Measurements from ENCODE around the gene IGDCC3.

DNA sequence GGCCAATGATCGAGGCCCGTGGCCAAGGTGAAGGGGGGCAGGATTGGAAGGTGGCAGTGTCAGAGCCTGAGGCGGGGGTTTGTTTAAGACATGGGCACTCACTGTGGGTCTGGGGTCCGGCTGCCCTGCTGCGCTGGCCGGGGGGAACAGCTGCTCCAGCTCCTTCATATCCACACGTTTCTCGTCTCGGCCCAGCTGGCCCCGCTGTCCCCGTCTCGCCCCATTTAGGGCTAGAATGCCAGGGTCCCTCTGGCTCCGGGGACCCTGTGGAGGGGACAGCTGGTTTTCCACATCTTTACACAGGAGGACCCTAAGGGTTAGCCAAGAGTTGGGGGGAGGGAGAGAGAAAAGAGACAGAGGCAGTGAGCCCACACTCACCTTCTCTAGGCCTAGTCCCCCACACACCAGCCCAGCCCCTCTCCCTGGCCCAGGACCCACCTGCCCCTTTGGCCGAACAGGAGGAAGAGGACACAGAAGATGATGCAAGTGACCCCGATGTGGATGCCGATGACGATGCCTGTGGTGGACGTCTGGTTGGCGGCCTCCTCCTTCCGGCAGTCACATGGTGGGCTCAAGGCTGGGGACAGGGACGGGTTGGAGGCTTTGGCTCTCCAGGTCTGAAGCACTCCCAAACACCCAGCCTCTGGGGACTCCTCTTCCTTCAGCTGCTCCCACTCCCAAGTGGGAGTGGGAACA, 48.4 kb downstream of the IGDCC3 start:
- TF ChIP-seq, protein P1, sequence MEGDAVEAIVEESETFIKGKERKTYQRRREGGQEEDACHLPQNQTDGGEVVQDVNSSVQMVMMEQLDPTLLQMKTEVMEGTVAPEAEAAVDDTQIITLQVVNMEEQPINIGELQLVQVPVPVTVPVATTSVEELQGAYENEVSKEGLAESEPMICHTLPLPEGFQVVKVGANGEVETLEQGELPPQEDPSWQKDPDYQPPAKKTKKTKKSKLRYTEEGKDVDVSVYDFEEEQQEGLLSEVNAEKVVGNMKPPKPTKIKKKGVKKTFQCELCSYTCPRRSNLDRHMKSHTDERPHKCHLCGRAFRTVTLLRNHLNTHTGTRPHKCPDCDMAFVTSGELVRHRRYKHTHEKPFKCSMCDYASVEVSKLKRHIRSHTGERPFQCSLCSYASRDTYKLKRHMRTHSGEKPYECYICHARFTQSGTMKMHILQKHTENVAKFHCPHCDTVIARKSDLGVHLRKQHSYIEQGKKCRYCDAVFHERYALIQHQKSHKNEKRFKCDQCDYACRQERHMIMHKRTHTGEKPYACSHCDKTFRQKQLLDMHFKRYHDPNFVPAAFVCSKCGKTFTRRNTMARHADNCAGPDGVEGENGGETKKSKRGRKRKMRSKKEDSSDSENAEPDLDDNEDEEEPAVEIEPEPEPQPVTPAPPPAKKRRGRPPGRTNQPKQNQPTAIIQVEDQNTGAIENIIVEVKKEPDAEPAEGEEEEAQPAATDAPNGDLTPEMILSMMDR (IDR thresholded peaks at IDR 0.05): no peak
- no peak for TF ChIP-seq POLR2A (IDR thresholded peaks at IDR 0.05)

Measured in uterus (tissue), 2 donors.